HG02852 (cell line): ENCODE data around the gene SAMM50.

ENCODE experiments used
- ATAC-seq: cut with Tn5 transposase; IDR thresholded peaks from one replicate; pipeline ENCODE4 v1.9.1; 2021; ENCODE audit warnings: mild to moderate bottlenecking, moderate library complexity; ENCODE audit not compliant: unreplicated experiment

The SAMM50 gene

GRCh38 chr22:43976861-43977795 lies 21.9 kb downstream of the SAMM50 start:
- ATAC-seq: no peak

DNA sequence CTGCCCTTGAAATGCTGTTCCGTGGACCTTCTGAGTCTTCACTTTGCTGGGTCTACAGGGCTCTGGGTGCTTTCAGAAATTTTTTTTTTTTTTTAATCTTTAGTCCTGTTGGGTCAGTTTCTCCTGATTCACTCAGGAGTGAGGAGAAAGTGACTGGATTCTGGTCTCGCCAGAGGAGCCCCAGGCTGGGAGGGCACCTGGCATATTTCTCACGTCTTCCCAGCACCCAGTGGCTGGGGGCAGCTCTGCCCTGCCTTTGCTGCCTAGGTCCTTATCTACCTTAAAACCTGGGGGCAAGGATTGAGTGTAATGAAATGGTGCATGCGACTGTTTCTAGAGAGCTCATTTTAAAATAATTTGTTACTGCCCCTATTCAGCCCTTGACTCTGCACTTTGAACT lies 23.3 kb downstream of the SAMM50 start:
- ATAC-seq: no peak

GRCh38 chr22:43980579-43980978 lies 25.3 kb downstream of the SAMM50 start:
- no peak for ATAC-seq

DNA sequence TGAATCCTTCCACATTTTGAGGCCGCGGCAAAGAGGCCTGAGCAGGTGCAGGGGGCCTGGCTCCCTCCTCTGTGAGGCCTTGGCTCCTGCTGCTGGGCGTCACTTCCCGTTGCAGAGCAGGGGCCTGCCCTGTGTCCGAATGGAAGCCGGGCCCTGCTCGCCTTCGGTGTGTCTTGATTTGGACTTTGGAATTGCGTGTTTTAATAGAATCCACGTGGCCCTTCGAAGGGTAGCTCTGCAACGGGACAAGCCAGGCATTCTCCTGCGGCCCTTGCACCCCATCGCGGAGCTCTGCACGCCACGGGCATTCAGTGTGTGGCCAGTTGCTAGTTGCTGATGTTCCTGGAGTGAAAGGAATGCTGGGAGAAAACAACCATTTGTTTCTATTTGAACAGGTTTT lies 25.8 kb downstream of the SAMM50 start:
- ATAC-seq: no peak

DNA sequence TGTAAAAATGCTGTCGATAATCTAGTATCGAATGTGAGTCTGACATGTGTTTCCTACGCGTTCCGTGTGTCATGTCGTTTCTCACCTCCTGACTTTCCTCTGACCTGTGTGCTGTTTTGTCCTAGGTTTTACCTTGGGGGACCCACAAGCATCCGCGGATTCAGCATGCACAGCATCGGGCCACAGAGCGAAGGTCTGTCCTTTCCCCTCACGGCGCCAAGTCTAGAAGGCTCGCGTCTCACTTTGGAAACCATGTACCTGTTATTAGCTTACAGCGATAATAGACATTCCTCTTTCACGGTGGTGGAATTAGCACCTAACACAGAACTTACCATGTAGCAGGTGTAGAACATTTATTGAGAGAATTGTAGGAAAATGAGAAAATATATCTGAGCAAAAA lies 28.6 kb downstream of the SAMM50 start:
- ATAC-seq: no peak

DNA sequence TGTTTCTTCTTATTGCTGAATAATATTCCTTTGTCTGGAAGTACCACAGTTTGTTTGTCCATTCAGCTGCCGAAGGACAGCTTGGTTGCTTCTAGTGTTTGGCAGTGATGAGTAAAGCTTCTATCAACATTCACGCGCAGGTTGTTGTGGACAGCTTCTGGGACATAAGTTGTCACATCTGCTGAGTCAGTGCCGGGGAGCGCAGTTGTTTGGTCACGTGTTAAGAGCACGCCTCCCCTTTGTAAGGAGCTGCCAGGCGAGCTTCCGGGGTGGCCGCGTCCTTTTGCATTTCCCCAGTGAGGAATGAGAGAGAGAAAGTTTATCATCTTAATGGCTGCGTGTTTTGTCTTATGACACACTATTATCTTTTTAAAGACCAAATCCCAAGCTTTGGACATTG lies 30.3 kb downstream of the SAMM50 start:
- ATAC-seq: no peak

DNA sequence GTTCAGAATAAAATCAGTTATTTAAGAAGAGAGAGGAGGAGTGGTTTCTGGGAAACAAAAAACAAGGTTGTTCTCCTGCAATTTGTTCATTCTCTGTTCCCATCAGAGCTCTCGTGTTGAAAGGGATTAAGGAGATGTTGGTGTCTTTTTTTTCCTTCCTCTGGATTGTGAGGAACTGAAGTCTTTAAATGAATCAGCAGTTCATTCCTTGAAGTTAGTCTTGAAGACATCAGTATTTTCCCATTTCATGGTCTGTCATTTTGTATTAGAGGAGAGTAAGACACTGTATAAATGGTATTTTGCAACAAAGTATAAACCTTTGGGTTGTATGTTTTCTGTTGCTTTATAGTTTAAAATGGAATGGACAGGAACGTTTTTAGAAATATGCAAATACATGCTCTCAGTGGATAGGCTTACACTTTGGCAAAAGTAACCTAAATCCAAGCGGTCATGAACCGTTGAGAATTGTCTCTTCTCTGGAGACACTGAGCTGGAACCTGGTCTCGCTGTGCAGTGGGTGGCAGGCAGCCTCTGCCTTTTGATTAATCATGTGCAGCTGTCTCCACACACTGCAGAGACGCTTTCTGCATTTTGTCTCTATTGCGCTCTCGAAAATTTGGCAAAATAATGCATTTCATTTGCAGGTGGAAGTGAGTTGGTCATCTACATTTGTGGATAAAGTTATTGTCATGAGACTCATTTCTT lies 33.0 kb downstream of the SAMM50 start:
- no peak for ATAC-seq

DNA sequence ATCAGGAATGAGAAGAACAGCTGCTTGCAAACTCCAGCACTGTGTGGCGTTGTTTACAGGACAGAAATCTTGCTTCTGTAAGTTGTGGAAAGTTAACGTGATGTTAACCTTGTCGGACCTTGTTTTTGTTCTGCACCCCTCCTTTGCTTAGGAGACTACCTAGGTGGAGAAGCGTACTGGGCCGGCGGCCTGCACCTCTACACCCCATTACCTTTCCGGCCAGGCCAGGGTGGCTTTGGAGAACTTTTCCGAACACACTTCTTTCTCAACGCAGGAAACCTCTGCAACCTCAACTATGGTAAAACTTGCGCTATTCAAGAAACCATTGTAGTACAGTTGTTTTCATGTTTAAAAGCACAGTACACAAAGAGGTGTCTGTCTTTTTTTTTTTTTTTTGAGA lies 33.7 kb downstream of the SAMM50 start:
- ATAC-seq: no peak

DNA sequence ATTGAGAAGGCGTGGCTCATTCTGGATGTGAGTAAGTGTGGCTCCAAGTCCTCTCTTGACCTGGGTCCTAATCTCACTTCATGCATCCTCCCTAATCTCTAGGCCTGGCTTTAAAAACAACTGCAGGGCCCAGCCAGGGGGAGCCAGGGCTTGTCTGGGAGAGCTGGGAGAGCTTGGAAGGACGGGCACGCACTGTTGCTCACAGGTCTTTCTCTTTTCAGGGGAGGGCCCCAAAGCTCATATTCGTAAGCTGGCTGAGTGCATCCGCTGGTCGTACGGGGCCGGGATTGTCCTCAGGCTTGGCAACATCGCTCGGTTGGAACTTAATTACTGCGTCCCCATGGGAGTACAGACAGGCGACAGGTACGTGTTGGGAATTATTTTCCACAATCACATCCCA lies 34.8 kb downstream of the SAMM50 start:
- no peak for ATAC-seq

DNA sequence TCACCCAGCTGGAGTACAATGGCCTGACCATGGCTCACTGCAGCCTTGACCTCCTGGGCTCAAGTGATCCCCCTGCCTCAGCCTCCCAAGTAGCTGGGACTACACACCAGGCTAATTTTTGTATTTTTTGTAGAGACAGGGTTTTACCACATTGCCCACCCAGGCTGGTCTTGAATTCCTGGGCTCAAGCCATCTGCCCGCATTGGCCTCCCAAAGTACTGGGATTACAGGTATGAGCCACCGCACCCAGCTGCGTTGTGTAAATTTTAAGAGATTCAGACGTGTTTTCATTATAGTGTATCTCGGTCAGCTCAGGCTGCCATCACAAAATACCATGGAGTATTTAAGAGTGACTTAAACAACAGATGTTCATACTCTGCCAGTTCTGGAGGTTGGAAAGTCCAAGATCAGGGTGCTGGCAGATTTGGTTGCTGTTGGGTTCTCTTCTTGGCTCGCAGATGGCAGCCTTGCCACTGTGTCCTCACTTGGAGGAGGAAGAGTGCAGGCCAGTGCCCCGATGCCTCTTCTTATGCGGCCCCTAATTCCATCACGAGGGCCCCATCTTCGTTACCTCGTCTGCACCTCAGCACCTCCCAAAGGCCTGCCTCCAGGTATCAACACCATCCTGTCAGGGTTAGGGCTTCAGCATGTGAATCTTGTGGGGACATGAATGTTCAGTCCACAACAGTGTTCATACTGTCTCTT lies 36.2 kb downstream of the SAMM50 start:
- ATAC-seq: no peak

DNA sequence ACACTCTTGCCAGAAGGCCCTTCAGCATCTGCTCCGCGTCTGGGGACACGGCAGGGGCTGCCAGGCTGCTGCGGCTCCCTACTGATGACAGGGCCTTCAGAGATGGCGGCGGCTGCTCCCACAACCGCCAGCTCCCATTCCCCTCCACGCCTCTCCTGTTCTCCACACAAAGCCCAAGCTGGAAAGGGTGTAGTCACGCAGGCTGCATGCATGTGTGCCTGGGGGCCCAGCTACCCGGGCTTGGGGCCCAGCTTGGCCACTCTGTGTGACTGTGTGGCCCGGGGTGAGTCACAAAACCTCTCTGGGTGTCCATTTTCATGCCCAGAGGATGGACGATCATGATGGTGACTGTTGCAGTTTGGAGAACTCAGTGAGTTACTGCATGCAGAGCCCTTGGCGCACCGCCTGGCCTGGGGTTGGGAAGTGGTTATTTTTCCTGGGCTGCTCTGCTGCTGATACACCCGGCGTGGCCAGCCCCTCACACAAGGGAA lies 37.1 kb downstream of the SAMM50 start:
- ATAC-seq: no peak

GRCh38 chr22:43993072-43993760 lies 38.0 kb downstream of the SAMM50 start:
- ATAC-seq: no peak

DNA sequence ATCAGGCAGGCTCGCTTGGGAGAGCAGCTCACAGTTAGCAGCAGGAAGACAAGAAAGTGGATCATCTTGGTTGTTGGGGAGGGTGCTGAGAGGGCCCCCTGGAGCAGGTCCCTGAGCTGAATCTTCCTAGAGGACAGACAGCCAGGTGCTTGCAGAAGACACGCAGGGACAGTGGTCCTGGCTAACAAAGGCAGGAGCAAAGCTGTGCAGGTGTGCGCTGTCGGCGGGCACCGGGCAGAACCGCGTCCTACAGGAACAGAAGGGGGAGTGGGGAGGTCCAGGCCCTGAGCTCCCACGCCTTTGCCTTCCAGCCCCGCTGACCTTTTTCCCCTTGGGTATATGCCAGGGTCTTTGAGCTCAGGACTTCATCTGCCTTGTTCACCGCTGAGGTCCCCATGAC lies 38.8 kb downstream of the SAMM50 start:
- ATAC-seq: no peak

DNA sequence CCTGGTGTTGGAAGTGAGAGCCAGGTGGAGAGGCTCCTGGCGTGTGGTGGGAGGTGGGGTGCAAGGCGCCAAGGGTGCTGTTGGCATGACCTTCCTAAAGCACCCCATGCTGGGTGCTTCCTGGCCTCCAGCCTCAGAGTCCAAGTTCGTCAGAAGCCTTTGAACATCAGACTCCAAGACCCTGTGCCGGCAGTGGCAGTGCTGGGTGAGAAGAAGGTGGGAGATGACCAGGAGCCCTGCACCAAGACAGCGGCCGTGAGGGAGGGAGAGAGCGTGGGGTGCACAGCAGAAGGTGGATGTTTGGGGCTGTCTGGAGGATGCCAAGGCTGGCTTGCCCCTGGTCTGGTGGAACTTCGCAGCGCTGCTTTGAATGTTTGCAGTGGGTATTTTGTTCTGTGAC lies 39.2 kb downstream of the SAMM50 start:
- no peak for ATAC-seq

- no peak for ATAC-seq
Measured at GRCh38 chr22:43995057-43995685, 39.9 kb downstream of the SAMM50 start.

DNA sequence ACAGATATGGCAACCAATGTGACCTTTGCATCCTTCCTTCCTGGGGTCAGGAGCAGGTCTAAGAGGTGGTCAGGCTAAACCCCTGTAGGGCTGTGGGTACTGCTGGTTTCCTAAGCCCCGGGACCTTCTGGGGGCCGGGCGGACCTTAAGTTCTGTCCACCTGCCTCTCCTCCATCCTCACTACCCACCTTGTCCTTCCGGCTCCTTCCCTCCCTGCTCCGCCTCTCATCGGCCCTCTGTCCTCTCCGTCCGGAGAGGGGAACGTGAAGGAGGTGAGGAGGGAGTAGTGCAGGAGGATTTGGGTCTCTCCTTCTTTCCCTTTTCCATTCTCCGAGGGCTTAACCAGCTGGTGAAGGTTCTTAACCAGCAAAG lies 40.5 kb downstream of the SAMM50 start:
- ATAC-seq: no peak

GRCh38 chr22:43996170-43996980 lies 41.1 kb downstream of the SAMM50 start:
- no peak for ATAC-seq

GRCh38 chr22:43996981-43997265 lies 41.7 kb downstream of the SAMM50 start:
- no peak for ATAC-seq

GRCh38 chr22:43998679-43999264 lies 43.5 kb downstream of the SAMM50 start:
- no peak for ATAC-seq
